ENCODE measurements around the gene P4HB. TPM values are rescaled to one million over a fixed set of nuclear protein-coding genes. Genes with fewer than 3 reads are reported as not detected.
"Not testable (repeated sequence)": the region's sequence is repeated elsewhere in the genome, so short reads cannot be mapped to it uniquely, and the experiment has no call there.

P4HB gene
- total and polyA plus RNA-seq, 2 experiments from 2014 or later = 1,651 to 3,203 TPM

DNA sequence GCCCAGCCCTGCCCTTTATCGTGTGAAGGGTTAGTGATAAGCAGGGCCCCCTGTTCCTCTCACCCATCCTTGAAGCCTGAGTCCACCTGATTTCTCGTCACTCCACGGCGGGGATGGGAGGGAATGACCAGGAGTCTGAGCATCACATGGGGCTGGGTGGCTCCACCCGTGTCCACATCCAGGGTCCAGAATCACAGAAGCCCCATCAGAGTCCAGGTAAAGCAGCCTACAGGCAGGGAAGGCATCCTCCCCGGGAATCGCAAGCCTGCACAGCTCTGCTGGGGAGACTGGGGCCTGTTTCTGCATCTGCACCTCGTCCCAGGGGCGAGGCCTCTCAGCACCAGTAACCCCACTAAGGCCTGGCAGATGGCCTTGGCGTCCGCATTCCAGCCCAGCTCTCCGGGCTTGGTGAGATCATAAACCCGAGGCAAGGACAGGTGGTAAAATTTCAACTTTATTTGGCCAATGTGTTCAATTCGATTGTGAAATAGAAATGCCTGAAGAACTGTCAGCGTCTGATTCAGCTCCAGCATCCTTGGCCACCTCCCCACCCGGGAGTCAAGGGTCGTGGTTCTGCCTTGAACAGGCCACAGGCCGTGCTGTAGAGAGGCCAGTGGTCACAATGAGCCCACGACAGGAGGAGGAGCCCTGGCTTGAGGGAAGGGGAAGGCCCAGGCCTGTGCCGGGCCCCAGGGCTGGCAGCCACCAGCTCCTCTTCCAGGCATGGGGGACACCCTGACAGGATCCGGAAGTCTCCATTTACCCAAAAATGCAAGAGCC lies 17.4 kb downstream of the P4HB start:
- H3K36me3 ChIP-seq (ENCODE audit: low read depth) = peaks cover 21% of the 10 kb centered on the region; the same call in 1 of the 2 replicates
- H3K9me3 ChIP-seq (ENCODE audit: low read depth) = no peaks in the 10 kb centered on the region
- no peak overlapping the region for H3K4me3 ChIP-seq
- no peaks in the 10 kb centered on the region for H3K27me3 ChIP-seq (replicated peaks; ENCODE audit: insufficient read depth)
- H3K79me2 ChIP-seq (ENCODE audit: insufficient read depth) = peaks cover 15% of the 10 kb centered on the region
- H4K20me1 ChIP-seq (ENCODE audit: insufficient read depth) = no peaks in the 10 kb centered on the region
- WGBS, 2 experiments (ENCODE audit: low coverage in 1 of 2, low lambda C conversion rate in 2 of 2, missing lambda C conversion rate in 2 of 2) = 73% methylated on average over 21 of the region's 21 CpGs
- H2AFZ ChIP-seq = no peak overlapping the region
- H3K4me1 ChIP-seq (ENCODE audit: insufficient read depth) = no peaks in the 10 kb centered on the region
- no peak overlapping the region for H3K4me2 ChIP-seq (ENCODE audit: unreplicated experiment)
- peak; percentile 49 for DNase-seq
- in situ Hi-C loops (cut with MboI) = no loop called here
- no peak overlapping the region for H3K9ac ChIP-seq
- H3K27ac ChIP-seq = peak overlapping the region; percentile 19; the same call in 1 of the 2 replicates
- no peak for TF ChIP-seq EZH2 (IDR thresholded peaks at IDR 0.05; ENCODE audit: insufficient read depth, poor library complexity, severe bottlenecking)
- TF ChIP-seq EZH2phosphoT487 (IDR thresholded peaks at IDR 0.05; ENCODE audit: insufficient read depth, low read depth) = no peak
- peaks cover 45% of the 10 kb centered on the region for H3F3A ChIP-seq (ENCODE audit: insufficient read depth)
- H3K9me2 ChIP-seq (ENCODE audit: insufficient read depth) = no peaks in the 10 kb centered on the region

- Histone ChIP-seq H2AFZ (no peak overlapping the region), H3F3A (ENCODE audit: insufficient read depth) (peaks cover 44% of the 10 kb centered on the region), H3K27me3 (replicated peaks; ENCODE audit: insufficient read depth) (no peaks in the 10 kb centered on the region), H3K4me2 (ENCODE audit: unreplicated experiment) (no peak overlapping the region), H3K4me3 (no peak overlapping the region), H3K4me1 (ENCODE audit: insufficient read depth) (no peaks in the 10 kb centered on the region), H3K36me3 (ENCODE audit: low read depth) (peaks cover 18% of the 10 kb centered on the region; the same call in 1 of the 2 replicates), H3K9ac (no peak overlapping the region), H3K9me3 (ENCODE audit: low read depth) (no peaks in the 10 kb centered on the region), H3K79me2 (ENCODE audit: insufficient read depth) (peaks cover 12% of the 10 kb centered on the region), H4K20me1 (ENCODE audit: insufficient read depth) (no peaks in the 10 kb centered on the region), H3K9me2 (ENCODE audit: insufficient read depth) (no peaks in the 10 kb centered on the region), H3K27ac (no peak overlapping the region)
- in situ Hi-C loops (cut with MboI) = no loop called here
- TF ChIP-seq EZH2 (IDR thresholded peaks at IDR 0.05; ENCODE audit: insufficient read depth, poor library complexity, severe bottlenecking) = no peak
- no peak for TF ChIP-seq EZH2phosphoT487 (IDR thresholded peaks at IDR 0.05; ENCODE audit: insufficient read depth, low read depth)
- DNase-seq = no peak
- WGBS, 2 experiments (ENCODE audit: low coverage in 1 of 2, low lambda C conversion rate in 2 of 2, missing lambda C conversion rate in 2 of 2) = 85 to 92% methylated on average over 11 of the region's 11 CpGs
Observed at GRCh38 chr17:81842378-81842724, 18.0 kb downstream of the P4HB start.

DNA sequence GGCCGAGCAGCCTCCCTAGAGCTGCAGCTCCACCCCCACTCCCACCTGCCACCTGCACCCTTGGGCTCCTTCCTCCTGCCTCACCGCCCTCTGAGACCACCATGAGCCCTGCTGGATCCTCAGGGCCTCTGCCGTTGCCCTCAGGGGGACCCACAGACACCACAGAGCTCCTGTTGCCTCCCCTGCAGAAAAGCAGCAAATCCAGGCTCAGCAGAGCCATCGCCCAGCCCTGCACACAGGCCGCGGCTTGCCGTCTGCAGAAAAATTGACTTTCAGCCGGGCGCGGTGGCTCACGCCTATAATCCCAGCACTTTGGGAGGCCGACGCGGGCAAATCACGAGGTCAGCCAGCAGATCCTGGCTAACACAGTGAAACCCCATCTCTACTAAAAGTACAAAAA lies 18.5 kb downstream of the P4HB start:
- no peak overlapping the region for H3K9ac ChIP-seq
- H2AFZ ChIP-seq = no peak overlapping the region
- no peak overlapping the region for H3K4me3 ChIP-seq
- TF ChIP-seq EZH2 (IDR thresholded peaks at IDR 0.05; ENCODE audit: insufficient read depth, poor library complexity, severe bottlenecking) (no peak), EZH2phosphoT487 (IDR thresholded peaks at IDR 0.05; ENCODE audit: insufficient read depth, low read depth) (no peak)
- no peaks in the 10 kb centered on the region for H3K4me1 ChIP-seq (ENCODE audit: insufficient read depth)
- no peaks in the 10 kb centered on the region for H4K20me1 ChIP-seq (ENCODE audit: insufficient read depth)
- in situ Hi-C loops (cut with MboI) = no loop called here
- no peak overlapping the region for H3K27ac ChIP-seq
- no peaks in the 10 kb centered on the region for H3K27me3 ChIP-seq (replicated peaks; ENCODE audit: insufficient read depth)
- H3K9me2 ChIP-seq (ENCODE audit: insufficient read depth) = no peaks in the 10 kb centered on the region
- peaks cover 7% of the 10 kb centered on the region; the same call in 1 of the 2 replicates for H3K79me2 ChIP-seq (ENCODE audit: insufficient read depth)
- no peaks in the 10 kb centered on the region for H3K9me3 ChIP-seq (ENCODE audit: low read depth)
- no peak for DNase-seq
- peaks cover 18% of the 10 kb centered on the region; the same call in 1 of the 2 replicates for H3K36me3 ChIP-seq (ENCODE audit: low read depth)
- H3F3A ChIP-seq (ENCODE audit: insufficient read depth) = peaks cover 41% of the 10 kb centered on the region
- no peak overlapping the region for H3K4me2 ChIP-seq (ENCODE audit: unreplicated experiment)
- 86 to 91% methylated on average over 15 of the region's 15 CpGs for WGBS, 2 experiments (ENCODE audit: low coverage in 1 of 2, low lambda C conversion rate in 2 of 2, missing lambda C conversion rate in 2 of 2)

DNA sequence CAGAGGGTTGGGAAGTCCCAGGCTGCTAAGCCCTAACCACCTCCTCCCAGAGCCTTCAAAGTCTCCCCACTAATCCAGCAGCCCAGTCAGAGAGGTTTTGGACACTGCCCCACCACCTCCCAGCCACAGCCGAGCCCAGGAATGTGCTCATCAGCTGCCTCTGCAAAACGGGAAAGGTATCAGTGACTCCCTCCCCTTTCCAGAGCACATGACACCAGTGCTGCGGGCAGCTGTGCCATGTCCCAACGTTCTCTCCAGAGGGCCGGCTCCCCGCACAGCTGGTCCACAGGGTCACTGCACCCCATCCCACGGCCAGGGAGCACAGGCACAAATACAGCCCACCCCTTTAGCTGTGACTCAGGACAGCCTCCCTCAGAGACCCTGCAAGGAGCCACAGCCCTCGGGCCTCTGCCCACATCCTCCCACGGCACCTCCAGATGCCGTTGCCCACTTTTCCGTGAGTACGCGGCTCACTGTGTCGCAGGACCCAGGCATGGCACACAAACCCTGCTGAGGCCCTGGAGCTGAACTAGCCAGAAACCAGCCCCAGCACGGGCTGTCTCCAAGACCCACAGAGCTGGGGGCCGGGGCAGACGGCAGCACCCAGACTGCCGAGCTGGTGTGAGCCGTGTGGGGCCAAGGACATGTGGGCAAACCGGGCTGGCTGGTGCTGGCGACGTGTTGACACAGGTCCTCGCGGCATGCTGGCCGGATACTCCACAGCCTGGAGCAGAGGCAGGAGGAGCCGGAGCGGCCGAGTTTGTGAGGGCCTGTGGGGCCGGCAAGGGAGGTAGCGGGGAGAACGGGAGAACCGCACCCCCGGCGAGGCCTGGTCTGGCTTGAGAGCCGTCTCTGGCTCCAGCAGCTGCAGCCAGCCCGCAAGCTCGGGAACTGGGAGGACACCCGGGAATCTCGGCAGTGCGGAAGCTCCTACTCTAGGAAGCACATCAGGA lies 19.2 kb downstream of the P4HB start:
- Histone ChIP-seq H3K4me3 (no peak overlapping the region), H3K27me3 (replicated peaks; ENCODE audit: insufficient read depth) (no peaks in the 10 kb centered on the region), H3K9ac (no peak overlapping the region), H3K79me2 (ENCODE audit: insufficient read depth) (no peaks in the 10 kb centered on the region), H3K9me3 (ENCODE audit: low read depth) (no peaks in the 10 kb centered on the region), H3F3A (ENCODE audit: insufficient read depth) (peaks cover 34% of the 10 kb centered on the region), H3K27ac (no peak overlapping the region), H2AFZ (no peak overlapping the region), H4K20me1 (ENCODE audit: insufficient read depth) (no peaks in the 10 kb centered on the region), H3K9me2 (ENCODE audit: insufficient read depth) (no peaks in the 10 kb centered on the region), H3K4me2 (ENCODE audit: unreplicated experiment) (no peak overlapping the region), H3K36me3 (ENCODE audit: low read depth) (peaks cover 15% of the 10 kb centered on the region; the same call in 1 of the 2 replicates), H3K4me1 (ENCODE audit: insufficient read depth) (no peaks in the 10 kb centered on the region)
- TF ChIP-seq EZH2phosphoT487 (IDR thresholded peaks at IDR 0.05; ENCODE audit: insufficient read depth, low read depth) (no peak), EZH2 (IDR thresholded peaks at IDR 0.05; ENCODE audit: insufficient read depth, poor library complexity, severe bottlenecking) (no peak)
- in situ Hi-C loops (cut with MboI) = no loop called here
- 79 to 81% methylated on average over 38 to 39 of the region's 40 CpGs for WGBS, 2 experiments (ENCODE audit: low coverage in 1 of 2, low lambda C conversion rate in 2 of 2, missing lambda C conversion rate in 2 of 2)
- no peak for DNase-seq

- H2AFZ ChIP-seq; DNase-seq; H4K20me1 ChIP-seq (ENCODE audit: insufficient read depth); H3K4me2 ChIP-seq (ENCODE audit: unreplicated experiment); H3K27me3 ChIP-seq (replicated peaks; ENCODE audit: insufficient read depth); H3K79me2 ChIP-seq (ENCODE audit: insufficient read depth); H3K4me1 ChIP-seq (ENCODE audit: insufficient read depth); in situ Hi-C loops (cut with MboI); H3K9me2 ChIP-seq (ENCODE audit: insufficient read depth); H3K4me3 ChIP-seq; H3K9me3 ChIP-seq (ENCODE audit: low read depth); H3K36me3 ChIP-seq (ENCODE audit: low read depth); H3K27ac ChIP-seq; H3K9ac ChIP-seq: not testable (repeated sequence)
- 95 to 99% methylated on average over 5 of the region's 5 CpGs for WGBS, 2 experiments (ENCODE audit: low coverage in 1 of 2, low lambda C conversion rate in 2 of 2, missing lambda C conversion rate in 2 of 2)
- H3F3A ChIP-seq (ENCODE audit: insufficient read depth) = peaks cover 27% of the 10 kb centered on the region
Observed at GRCh38 chr17:81840059-81840458, 20.3 kb downstream of the P4HB start.

All from GM23248 (cell line).